Measurements from ENCODE around the gene LRRK2. TPM values are rescaled to one million over a fixed set of nuclear protein-coding genes. Genes with fewer than 3 reads are reported as not detected.

LRRK2 gene
- total and polyA plus RNA-seq, 2 of the 13 experiments (the other 11 are each of a cell fraction or from before 2014, with no cell fraction given), result not detected

DNA sequence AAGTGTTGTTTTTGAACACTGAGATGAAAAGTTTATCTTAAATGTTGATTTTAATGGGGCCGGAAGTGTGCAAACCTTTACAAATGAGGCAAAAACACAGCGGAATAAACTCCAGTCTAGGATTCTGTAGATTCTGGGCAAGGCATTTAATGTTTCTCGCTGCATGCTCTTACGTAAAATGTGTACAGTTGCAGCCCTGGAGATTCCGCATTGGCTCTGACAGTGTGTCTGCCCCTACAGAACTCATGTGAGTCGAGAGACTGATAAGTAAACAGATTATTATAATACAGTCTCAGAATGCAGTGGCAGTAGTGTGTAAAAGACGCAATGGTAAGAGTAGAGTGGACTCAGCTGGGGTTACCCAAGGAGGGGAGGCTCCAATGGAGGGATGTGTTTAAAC, 33.6 kb downstream of the LRRK2 start:
- intact Hi-C loops (cut with micrococcal nuclease; ENCODE audit: unreplicated experiment), result no loop called here
- H3K36me3 ChIP-seq (replicated peaks in 1 of 2; ENCODE audit: control insufficient read depth in 1 of 2, insufficient read depth in 2 of 2, low read length in 2 of 2), result no peaks in the 10 kb centered on the region
- TF ChIP-seq ZNF280B (CRISPR knock-in tag; IDR thresholded peaks at IDR 0.05; ENCODE audit: borderline replicate concordance) (no peak), ZNF652 (CRISPR knock-in tag; IDR thresholded peaks at IDR 0.05; ENCODE audit: borderline replicate concordance, low read depth) (no peak), AGO2 (optimal IDR thresholded peaks at IDR 0.05; ENCODE audit: low read depth, low read length) (no peak), POGK (CRISPR knock-in tag; conservative IDR thresholded peaks at IDR 0.05) (no peak), KLF15 (CRISPR knock-in tag; IDR thresholded peaks at IDR 0.05; ENCODE audit: borderline replicate concordance) (no peak), ZNF264 (CRISPR knock-in tag; IDR thresholded peaks at IDR 0.05) (no peak), MEF2D (CRISPR knock-in tag; IDR thresholded peaks at IDR 0.05) (no peak), MEIS1 (CRISPR knock-in tag; IDR thresholded peaks at IDR 0.05; ENCODE audit: borderline replicate concordance) (no peak), CEBPB (IDR thresholded peaks at IDR 0.05; ENCODE audit: borderline replicate concordance, low read depth, low read length) (no peak), ZNF547 (CRISPR knock-in tag; IDR thresholded peaks at IDR 0.05) (no peak), DNMT3B (CRISPR knock-in tag; conservative IDR thresholded peaks at IDR 0.05) (no peak), ZBTB33 (CRISPR knock-in tag; IDR thresholded peaks at IDR 0.05) (no peak), PBX3 (CRISPR knock-in tag; IDR thresholded peaks at IDR 0.05; ENCODE audit: borderline replicate concordance) (no peak), RBFOX2 (IDR thresholded peaks at IDR 0.05; ENCODE audit: low read depth, low read length) (no peak), EHMT2 (IDR thresholded peaks at IDR 0.05; ENCODE audit: borderline replicate concordance, low read depth, low read length) (no peak), DNMT1 (CRISPR knock-in tag; IDR thresholded peaks at IDR 0.05) (no peak), TBL1XR1 (IDR thresholded peaks at IDR 0.05; ENCODE audit: borderline replicate concordance, low read length, partially characterized antibody) (no peak), POLR2A (IDR thresholded peaks at IDR 0.05; ENCODE audit: insufficient read depth in 1 of 2, low read depth in 2 of 2, low read length in 2 of 2) (no peak), MEIS2 (CRISPR knock-in tag; IDR thresholded peaks at IDR 0.05) (no peak), ZFP82 (CRISPR knock-in tag; IDR thresholded peaks at IDR 0.05; ENCODE audit: borderline replicate concordance) (no peak)
- CTCF ChIA-PET (ENCODE audit: low intra/inter-chr PET ratio, low total read pairs), result no interaction called here
- 11% methylated on average over 7 of the region's 7 CpGs for WGBS (ENCODE audit: low lambda C conversion rate)
- no peaks in the 10 kb centered on the region for H3K4me1 ChIP-seq (ENCODE audit: insufficient read depth, low read length)
- FAIRE-seq, result no peak
- H2AFZ ChIP-seq (ENCODE audit: low read length), result no peak overlapping the region
- no peak for ATAC-seq
- no peak for DNase-seq (ENCODE audit: low spot score)
- no peaks in the 10 kb centered on the region for H3K27me3 ChIP-seq (ENCODE audit: control insufficient read depth in 1 of 2, insufficient read depth in 2 of 2, low read length in 2 of 2)
- no peaks in the 10 kb centered on the region for H3K79me2 ChIP-seq (ENCODE audit: insufficient read depth, low read length)
- H3K9ac ChIP-seq (ENCODE audit: insufficient read depth, low read depth, low read length), result no peak overlapping the region
- H3K9me3 ChIP-seq (ENCODE audit: low read length), result no peaks in the 10 kb centered on the region
- H3K4me2 ChIP-seq (ENCODE audit: low read depth, low read length), result no peak overlapping the region
- BruUV-seq (replicated peaks), result no TSS peak
- in situ Hi-C loops (cut with HindIII; ENCODE audit: extremely low pct_ligation_motif_present, low pct_unique_long_range_greater_than_20kb), result no loop called here
- H3K27ac ChIP-seq (ENCODE audit: extremely low read length, insufficient read depth, low read length), result no peak overlapping the region
- POLR2A ChIA-PET, result no interaction called here
- H4K20me1 ChIP-seq (ENCODE audit: insufficient read depth, low read length), result no peaks in the 10 kb centered on the region
- H3K4me3 ChIP-seq (replicated peaks in 1 of 3; ENCODE audit: insufficient read depth in 1 of 3, low read depth in 2 of 3, low read length in 3 of 3), result no peak overlapping the region
